HEK293 (cell line): ENCODE data around the gene CCSER1.

Source experiments
- CTCF ChIA-PET: fragments of 350-600 bp; formaldehyde crosslinking; extraction: SDS; loops from one replicate; lab custom pipeline; 2021; ENCODE audit warnings: antibody characterized with exemption; lab: Yijun Ruan, JAX
- POLR2A ChIA-PET: fragments of 300-600 bp; formaldehyde crosslinking; extraction: SDS; loops from one replicate; lab custom pipeline; 2020; ENCODE audit warnings: antibody characterized with exemption, inconsistent platforms; lab: Yijun Ruan, JAX
- H3K27ac ChIP-seq: fragments of 200-500 bp; sonication (Bioruptor generic); 2 replicates; pipeline ENCODE4 v1.5.1; 2014; ENCODE audit warnings: low read depth, low read length, control low read depth, inconsistent platforms; ENCODE audit errors: extremely low read depth
- H3K36me3 ChIP-seq, 2 experiments: fragments of 200-500 bp in 1 of 2; sonication (Bioruptor generic) in 1 of 2; 1 replicate in 1 of 2; 2 replicates in 1 of 2; pipeline ENCODE4 v1.5.1; 2014 to 2017; ENCODE audit warnings: inconsistent platforms in 2 of 2, low read length in 2 of 2; ENCODE audit not compliant: control insufficient read depth in 2 of 2, insufficient read depth in 1 of 2
- H3K4me1 ChIP-seq: fragments of 200-500 bp; sonication (Bioruptor generic); 2 replicates; pipeline ENCODE4 v1.5.1; 2014; ENCODE audit warnings: mild to moderate bottlenecking, low read length, inconsistent platforms; ENCODE audit not compliant: control insufficient read depth, insufficient read depth
- H3K4me3 ChIP-seq: 2 replicates; pipeline ENCODE4 v1.5.1; 2011; ENCODE audit warnings: low read depth, mild to moderate bottlenecking, control low read depth, low read length, moderate library complexity
- H3K9me3 ChIP-seq: fragments of 200-500 bp; sonication (Bioruptor generic); 2 replicates; pipeline ENCODE4 v1.5.1; 2014; ENCODE audit warnings: low read depth, low read length, inconsistent platforms; ENCODE audit not compliant: control insufficient read depth, insufficient read depth
- EGR2 ChIP-seq: fragments of 450-650 bp; formaldehyde crosslinking; IDR thresholded peaks from 2 replicates; pipeline ENCODE4 v1.5.1; 2016; ENCODE audit warnings: low read depth, missing biosample characterization, missing genetic modification characterization
- HIC1 ChIP-seq: fragments of 450-650 bp; formaldehyde crosslinking; IDR thresholded peaks from 2 replicates; pipeline ENCODE4 v1.5.1; 2016; ENCODE audit warnings: missing biosample characterization, missing genetic modification characterization
- OVOL3 ChIP-seq: fragments of 450-650 bp; formaldehyde crosslinking; IDR thresholded peaks from 2 replicates; pipeline ENCODE4 v1.5.1; 2016; ENCODE audit warnings: missing biosample characterization, missing genetic modification characterization
- SALL2 ChIP-seq: fragments of 450-650 bp; formaldehyde crosslinking; IDR thresholded peaks from 2 replicates; pipeline ENCODE4 v1.5.0; 2017; ENCODE audit warnings: missing biosample characterization, mild to moderate bottlenecking, missing genetic modification characterization, borderline replicate concordance
- SP7 ChIP-seq: fragments of 450-650 bp; formaldehyde crosslinking; IDR thresholded peaks from 2 replicates; pipeline ENCODE4 v1.5.1; 2016; ENCODE audit warnings: missing biosample characterization, missing genetic modification characterization
- TRIM28 ChIP-seq: IDR thresholded peaks from 2 replicates; pipeline ENCODE4 v1.6.1; 2011; ENCODE audit warnings: low read length, control low read depth, borderline replicate concordance
- YY2 ChIP-seq: fragments of 450-650 bp; formaldehyde crosslinking; IDR thresholded peaks from 2 replicates; pipeline ENCODE4 v1.5.1; 2016; ENCODE audit warnings: missing biosample characterization, missing genetic modification characterization
- ZBTB10 ChIP-seq: fragments of 450-650 bp; formaldehyde crosslinking; IDR thresholded peaks from 2 replicates; pipeline ENCODE4 v1.5.1; 2016; ENCODE audit warnings: missing biosample characterization, missing genetic modification characterization
- ZBTB20 ChIP-seq: fragments of 450-650 bp; formaldehyde crosslinking; IDR thresholded peaks from 2 replicates; pipeline ENCODE4 v1.5.1; 2016; ENCODE audit warnings: missing biosample characterization, missing genetic modification characterization
- ZFHX2 ChIP-seq: fragments of 450-650 bp; formaldehyde crosslinking; conservative IDR thresholded peaks from 2 replicates; pipeline ENCODE4 v1.5.1; 2016; ENCODE audit warnings: missing biosample characterization, missing genetic modification characterization
- ZFP3 ChIP-seq: fragments of 450-650 bp; formaldehyde crosslinking; IDR thresholded peaks from 2 replicates; pipeline ENCODE4 v1.5.1; 2016; ENCODE audit warnings: low read depth, missing biosample characterization, missing genetic modification characterization
- ZNF121 ChIP-seq: fragments of 450-650 bp; formaldehyde crosslinking; IDR thresholded peaks from 2 replicates; pipeline ENCODE4 v1.5.1; 2016; ENCODE audit warnings: missing biosample characterization, missing genetic modification characterization
- ZNF175 ChIP-seq: fragments of 450-650 bp; formaldehyde crosslinking; IDR thresholded peaks from 2 replicates; pipeline ENCODE4 v1.5.1; 2016; ENCODE audit warnings: missing biosample characterization, missing genetic modification characterization
- ZNF350 ChIP-seq: fragments of 450-650 bp; formaldehyde crosslinking; IDR thresholded peaks from 2 replicates; pipeline ENCODE4 v1.5.0; 2017; ENCODE audit warnings: missing biosample characterization, mild to moderate bottlenecking, missing genetic modification characterization
- ZNF433 ChIP-seq: fragments of 450-650 bp; formaldehyde crosslinking; IDR thresholded peaks from 2 replicates; pipeline ENCODE4 v1.5.1; 2016; ENCODE audit warnings: missing biosample characterization, missing genetic modification characterization, low read depth
- ZNF529 ChIP-seq: fragments of 450-650 bp; formaldehyde crosslinking; IDR thresholded peaks from 2 replicates; pipeline ENCODE4 v1.5.1; 2017; ENCODE audit warnings: missing genetic modification characterization, missing biosample characterization; ENCODE audit not compliant: insufficient replicate concordance
- ZNF555 ChIP-seq: fragments of 450-650 bp; formaldehyde crosslinking; conservative IDR thresholded peaks from 2 replicates; pipeline ENCODE4 v1.5.1; 2017; ENCODE audit warnings: missing biosample characterization, mild to moderate bottlenecking, missing genetic modification characterization, inconsistent platforms
- ZNF558 ChIP-seq: fragments of 450-650 bp; formaldehyde crosslinking; IDR thresholded peaks from 2 replicates; pipeline ENCODE4 v1.5.1; 2016; ENCODE audit warnings: missing biosample characterization, missing genetic modification characterization
- ZNF561 ChIP-seq: fragments of 450-650 bp; IDR thresholded peaks from 2 replicates; pipeline ENCODE4 v1.5.1; 2018; ENCODE audit warnings: missing biosample characterization, missing genetic modification characterization, borderline replicate concordance
- TF ChIP-seq, protein P1 (sequence below): fragments of 450-650 bp; formaldehyde crosslinking; IDR thresholded peaks from 2 replicates; pipeline ENCODE4 v1.5.1; 2016; ENCODE audit warnings: missing biosample characterization, missing genetic modification characterization
- TF ChIP-seq, protein P2 (sequence below): fragments of 450-650 bp; IDR thresholded peaks from 2 replicates; pipeline ENCODE4 v1.5.1; 2018; ENCODE audit warnings: missing biosample characterization, missing genetic modification characterization
- TF ChIP-seq, protein P3 (sequence below): fragments of 450-650 bp; formaldehyde crosslinking; IDR thresholded peaks from 2 replicates; pipeline ENCODE4 v1.5.1; 2016; ENCODE audit warnings: missing biosample characterization, missing genetic modification characterization

Gene CCSER1

GRCh38 chr4:91422011-91422410, 1294.8 kb downstream of the CCSER1 start:
- TF ChIP-seq ZBTB20 (no peak), ZNF561 (no peak), OVOL3 (tag by site-specific recombination) (no peak), ZNF175 (no peak), HIC1 (no peak), YY2 (tag by site-specific recombination) (no peak), ZFHX2 (tag by site-specific recombination) (no peak), ZNF558 (tag by site-specific recombination) (no peak), TRIM28 (no peak), SP7 (tag by site-specific recombination) (no peak), SALL2 (no peak), ZNF121 (tag by site-specific recombination) (no peak), EGR2 (no peak), ZFP3 (tag by site-specific recombination) (no peak), ZNF529 (tag by site-specific recombination) (no peak), ZNF555 (no peak), ZNF350 (no peak)
- TF ChIP-seq, protein P1, sequence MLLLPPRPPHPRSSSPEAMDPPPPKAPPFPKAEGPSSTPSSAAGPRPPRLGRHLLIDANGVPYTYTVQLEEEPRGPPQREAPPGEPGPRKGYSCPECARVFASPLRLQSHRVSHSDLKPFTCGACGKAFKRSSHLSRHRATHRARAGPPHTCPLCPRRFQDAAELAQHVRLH (tag by site-specific recombination) = no peak
- TF ChIP-seq, protein P2, sequence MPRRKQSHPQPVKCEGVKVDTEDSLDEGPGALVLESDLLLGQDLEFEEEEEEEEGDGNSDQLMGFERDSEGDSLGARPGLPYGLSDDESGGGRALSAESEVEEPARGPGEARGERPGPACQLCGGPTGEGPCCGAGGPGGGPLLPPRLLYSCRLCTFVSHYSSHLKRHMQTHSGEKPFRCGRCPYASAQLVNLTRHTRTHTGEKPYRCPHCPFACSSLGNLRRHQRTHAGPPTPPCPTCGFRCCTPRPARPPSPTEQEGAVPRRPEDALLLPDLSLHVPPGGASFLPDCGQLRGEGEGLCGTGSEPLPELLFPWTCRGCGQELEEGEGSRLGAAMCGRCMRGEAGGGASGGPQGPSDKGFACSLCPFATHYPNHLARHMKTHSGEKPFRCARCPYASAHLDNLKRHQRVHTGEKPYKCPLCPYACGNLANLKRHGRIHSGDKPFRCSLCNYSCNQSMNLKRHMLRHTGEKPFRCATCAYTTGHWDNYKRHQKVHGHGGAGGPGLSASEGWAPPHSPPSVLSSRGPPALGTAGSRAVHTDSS = no peak
- TF ChIP-seq, protein P3, sequence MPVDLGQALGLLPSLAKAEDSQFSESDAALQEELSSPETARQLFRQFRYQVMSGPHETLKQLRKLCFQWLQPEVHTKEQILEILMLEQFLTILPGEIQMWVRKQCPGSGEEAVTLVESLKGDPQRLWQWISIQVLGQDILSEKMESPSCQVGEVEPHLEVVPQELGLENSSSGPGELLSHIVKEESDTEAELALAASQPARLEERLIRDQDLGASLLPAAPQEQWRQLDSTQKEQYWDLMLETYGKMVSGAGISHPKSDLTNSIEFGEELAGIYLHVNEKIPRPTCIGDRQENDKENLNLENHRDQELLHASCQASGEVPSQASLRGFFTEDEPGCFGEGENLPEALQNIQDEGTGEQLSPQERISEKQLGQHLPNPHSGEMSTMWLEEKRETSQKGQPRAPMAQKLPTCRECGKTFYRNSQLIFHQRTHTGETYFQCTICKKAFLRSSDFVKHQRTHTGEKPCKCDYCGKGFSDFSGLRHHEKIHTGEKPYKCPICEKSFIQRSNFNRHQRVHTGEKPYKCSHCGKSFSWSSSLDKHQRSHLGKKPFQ (tag by site-specific recombination) = no peak
- Histone ChIP-seq H3K27ac (no peak overlapping the region), H3K4me1 (no peaks in the 10 kb centered on the region), H3K4me3 (no peak overlapping the region), H3K9me3 (no peaks in the 10 kb centered on the region), H3K36me3 (no peaks in the 10 kb centered on the region)
- POLR2A ChIA-PET = no interaction called here
- CTCF ChIA-PET = no interaction called here

DNA sequence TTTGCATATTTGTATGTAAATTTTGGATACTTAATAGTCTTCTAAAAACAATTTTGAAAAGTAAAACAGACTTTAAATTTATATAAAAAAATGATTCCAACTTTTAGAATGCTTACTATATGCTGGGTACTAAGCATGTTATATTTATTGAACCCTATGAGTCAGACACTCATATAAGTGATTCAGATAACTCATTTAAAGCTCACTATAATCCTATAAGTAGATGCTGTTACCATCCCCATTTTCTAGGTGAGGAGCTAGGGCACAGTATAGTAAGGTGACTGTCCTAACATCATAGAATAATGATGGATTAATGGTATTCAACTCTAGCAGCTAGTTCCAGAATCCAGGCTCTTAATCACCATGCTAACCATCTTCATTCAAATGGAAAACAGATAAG, 1299.5 kb downstream of the CCSER1 start:
- H3K9me3 ChIP-seq = no peaks in the 10 kb centered on the region
- ChIA-PET POLR2A (no interaction called here), CTCF (no interaction called here)
- no peak overlapping the region for H3K27ac ChIP-seq
- no peak overlapping the region for H3K4me3 ChIP-seq
- no peaks in the 10 kb centered on the region for H3K36me3 ChIP-seq
- no peak for TF ChIP-seq ZBTB10 (tag by site-specific recombination)
- TF ChIP-seq ZNF433 (tag by site-specific recombination) = no peak
- no peaks in the 10 kb centered on the region for H3K4me1 ChIP-seq
